ENCODE results near the gene HMGXB3.
"Not testable (repeated sequence)": the region's sequence is repeated elsewhere in the genome, so short reads cannot be mapped to it uniquely, and the experiment has no call there.

Gene HMGXB3

GRCh38 chr5:150068961-150069645 lies 68.6 kb downstream of the HMGXB3 start:
- DNase-seq (ENCODE audit: low read depth in 3 of 3), result no peak

- DNase-seq (ENCODE audit: low read depth in 3 of 3), result no peak
Measured at GRCh38 chr5:150069672-150070627, 69.4 kb downstream of the HMGXB3 start.

GRCh38 chr5:150070821-150071220 lies 70.3 kb downstream of the HMGXB3 start:
- no peak for DNase-seq (ENCODE audit: low read depth in 3 of 3)

GRCh38 chr5:150073086-150073625 lies 72.6 kb downstream of the HMGXB3 start:
- DNase-seq (ENCODE audit: low read depth in 3 of 3), result no peak

- no peak for DNase-seq (ENCODE audit: low read depth in 3 of 3)
Measured at GRCh38 chr5:150073677-150074076, 73.1 kb downstream of the HMGXB3 start.

GRCh38 chr5:150075233-150075632 lies 74.7 kb downstream of the HMGXB3 start:
- no peak for DNase-seq (ENCODE audit: low read depth in 3 of 3)

- no peak for DNase-seq (ENCODE audit: low read depth in 3 of 3)
Measured at GRCh38 chr5:150075806-150076205, 75.3 kb downstream of the HMGXB3 start.

- no peak for DNase-seq (ENCODE audit: low read depth in 3 of 3)
Measured at GRCh38 chr5:150077060-150077459, 76.5 kb downstream of the HMGXB3 start.

- DNase-seq (ENCODE audit: low read depth in 3 of 3), result no peak
Measured at GRCh38 chr5:150077996-150078801, 77.7 kb downstream of the HMGXB3 start.

GRCh38 chr5:150078802-150079689 lies 78.5 kb downstream of the HMGXB3 start:
- no peak for DNase-seq (ENCODE audit: low read depth in 3 of 3)

GRCh38 chr5:150079909-150080461 lies 79.4 kb downstream of the HMGXB3 start:
- DNase-seq (ENCODE audit: low read depth in 3 of 3), result no peak

- DNase-seq (ENCODE audit: low read depth in 3 of 3), result no peak
Measured at GRCh38 chr5:150080696-150081435, 80.3 kb downstream of the HMGXB3 start.

GRCh38 chr5:150081541-150082283 lies 81.2 kb downstream of the HMGXB3 start:
- no peak for DNase-seq (ENCODE audit: low read depth in 3 of 3)

GRCh38 chr5:150082374-150082773 lies 81.8 kb downstream of the HMGXB3 start:
- no peak for DNase-seq (ENCODE audit: low read depth in 3 of 3)

GRCh38 chr5:150082889-150083288 lies 82.3 kb downstream of the HMGXB3 start:
- no peak for DNase-seq (ENCODE audit: low read depth in 3 of 3)

GRCh38 chr5:150084754-150085153 lies 84.2 kb downstream of the HMGXB3 start:
- not testable (repeated sequence) for DNase-seq (ENCODE audit: low read depth in 3 of 3)

GRCh38 chr5:150085191-150085912 lies 84.8 kb downstream of the HMGXB3 start:
- no peak for DNase-seq (ENCODE audit: low read depth in 3 of 3)

All from stimulated activated CD4-positive, alpha-beta T cell treated with anti-CD3 and anti-CD28 coated beads, TNF-alpha, amount 100 ng/mL, for 48 hours (primary cell).